HEK293T (cell line): ENCODE measurements around the gene THTPA.

Experiments used
- CTCF ChIA-PET: fragments of 350-600 bp; formaldehyde crosslinking; extraction: SDS; loops from one replicate; lab custom pipeline; 2021; ENCODE audit warnings: antibody characterized with exemption, inconsistent platforms; lab: Yijun Ruan, JAX
- POLR2A ChIA-PET: fragments of 350-600 bp; formaldehyde crosslinking; extraction: SDS; loops from one replicate; lab custom pipeline; 2020; ENCODE audit warnings: antibody characterized with exemption, inconsistent platforms; lab: Yijun Ruan, JAX
- DNase-seq: peaks from one replicate; pipeline ENCODE4 v3.0.0; 2012; ENCODE audit warnings: mixed read lengths; ENCODE audit errors: extremely low spot score
- ARNT ChIP-seq: fragments of 450-650 bp; IDR thresholded peaks from 2 replicates; pipeline ENCODE4 v1.6.1; 2017; ENCODE audit warnings: mild to moderate bottlenecking
- BHLHE40 ChIP-seq: fragments of 450-650 bp; IDR thresholded peaks from 2 replicates; pipeline ENCODE4 v1.6.1; 2016; ENCODE audit warnings: mild to moderate bottlenecking, moderate library complexity, borderline replicate concordance
- CTBP1 ChIP-seq: fragments of 450-650 bp; IDR thresholded peaks from 2 replicates; pipeline ENCODE4 v1.6.1; 2016; ENCODE audit warnings: borderline replicate concordance
- ELF4 ChIP-seq: fragments of 450-650 bp; IDR thresholded peaks from 2 replicates; pipeline ENCODE4 v1.6.1; 2017; ENCODE audit warnings: antibody characterized with exemption
- FOXA1 ChIP-seq: fragments of 450-650 bp; IDR thresholded peaks from 2 replicates; pipeline ENCODE4 v1.6.1; 2016; ENCODE audit warnings: mild to moderate bottlenecking
- FOXK2 ChIP-seq: fragments of 450-650 bp; IDR thresholded peaks from 2 replicates; pipeline ENCODE4 v1.6.1; 2016; ENCODE audit warnings: mild to moderate bottlenecking
- FOXM1 ChIP-seq: fragments of 450-650 bp; IDR thresholded peaks from 2 replicates; pipeline ENCODE4 v1.6.1; 2017; ENCODE audit warnings: mild to moderate bottlenecking, borderline replicate concordance
- HDGF ChIP-seq: fragments of 450-650 bp; IDR thresholded peaks from 2 replicates; pipeline ENCODE4 v1.6.1; 2017; ENCODE audit warnings: antibody characterized with exemption, borderline replicate concordance
- L3MBTL2 ChIP-seq: fragments of 450-650 bp; conservative IDR thresholded peaks from 2 replicates; pipeline ENCODE4 v1.6.1; 2016; ENCODE audit warnings: mild to moderate bottlenecking
- LEF1 ChIP-seq: fragments of 450-650 bp; IDR thresholded peaks from 2 replicates; pipeline ENCODE4 v1.6.1; 2017; ENCODE audit warnings: mild to moderate bottlenecking, borderline replicate concordance
- NFRKB ChIP-seq: fragments of 450-650 bp; IDR thresholded peaks from 2 replicates; pipeline ENCODE4 v1.6.1; 2016; ENCODE audit warnings: mild to moderate bottlenecking, moderate library complexity
- SP1 ChIP-seq: fragments of 450-650 bp; IDR thresholded peaks from 2 replicates; pipeline ENCODE4 v1.6.1; 2017
- SUZ12 ChIP-seq: fragments of 450-650 bp; IDR thresholded peaks from 2 replicates; pipeline ENCODE4 v1.6.1; 2016; ENCODE audit warnings: mild to moderate bottlenecking
- TARDBP ChIP-seq: fragments of 450-650 bp; IDR thresholded peaks from 2 replicates; pipeline ENCODE4 v1.6.1; 2016
- ZNF384 ChIP-seq: fragments of 450-650 bp; IDR thresholded peaks from 2 replicates; pipeline ENCODE4 v1.6.1; 2016
- TF ChIP-seq, protein P1 (sequence below): fragments of 450-650 bp; IDR thresholded peaks from 2 replicates; pipeline ENCODE4 v1.6.1; 2016

The THTPA gene

GRCh38 chr14:23555882-23556699 lies at the start of gene THTPA:
TSS of gene THTPA (plus strand) at chr14:23556271. CDS start at chr14:23556758, 487 bp downstream.
- TF ChIP-seq ELF4 = peak; percentile 71; the same call in 1 of the 2 replicates
- TF ChIP-seq FOXK2 = no peak
- peak; percentile 86 for DNase-seq
- ChIA-PET CTCF (interaction anchor here (0.7 to 1.5 kb wide), 5 partner anchors 18 to 78 kb away, joined by 3 to 4 read pairs (median 3); no protein-coding TSS in a partner anchor), POLR2A (interaction anchor here (0.5 to 2.3 kb wide), 15 partner anchors 8 to 378 kb away, joined by 3 to 10 read pairs (median 3); partner anchors contain the start of genes AP1G2 and PABPN1)

DNA sequence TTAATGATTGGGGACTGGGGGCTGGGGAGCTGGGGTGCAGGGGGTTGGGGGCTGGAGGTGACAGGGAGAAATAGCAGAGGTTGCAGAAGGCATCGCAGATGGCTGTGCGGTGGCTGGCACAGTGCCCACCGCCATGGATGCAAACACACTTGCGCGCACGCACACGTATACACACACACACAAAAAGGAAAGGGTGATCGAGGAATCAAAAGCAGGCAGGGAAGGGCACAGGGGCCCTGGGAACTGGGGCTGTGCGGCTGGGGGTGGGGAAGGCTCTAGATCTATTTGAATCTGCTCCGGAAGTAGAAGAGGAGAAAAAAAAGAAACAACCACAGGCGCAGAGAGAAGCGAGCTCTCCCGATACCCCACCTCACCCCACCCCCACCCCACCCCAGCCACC lies 43.9 kb upstream of the THTPA start:
- no peak for DNase-seq
- ChIA-PET CTCF (no interaction called here), POLR2A (no interaction called here)
- TF ChIP-seq TARDBP = no peak
- no peak for TF ChIP-seq NFRKB
- TF ChIP-seq CTBP1 = no peak
- no peak for TF ChIP-seq BHLHE40
- no peak for TF ChIP-seq ARNT
- TF ChIP-seq SUZ12 = no peak
- TF ChIP-seq FOXA1 = no peak
- TF ChIP-seq, protein P1, sequence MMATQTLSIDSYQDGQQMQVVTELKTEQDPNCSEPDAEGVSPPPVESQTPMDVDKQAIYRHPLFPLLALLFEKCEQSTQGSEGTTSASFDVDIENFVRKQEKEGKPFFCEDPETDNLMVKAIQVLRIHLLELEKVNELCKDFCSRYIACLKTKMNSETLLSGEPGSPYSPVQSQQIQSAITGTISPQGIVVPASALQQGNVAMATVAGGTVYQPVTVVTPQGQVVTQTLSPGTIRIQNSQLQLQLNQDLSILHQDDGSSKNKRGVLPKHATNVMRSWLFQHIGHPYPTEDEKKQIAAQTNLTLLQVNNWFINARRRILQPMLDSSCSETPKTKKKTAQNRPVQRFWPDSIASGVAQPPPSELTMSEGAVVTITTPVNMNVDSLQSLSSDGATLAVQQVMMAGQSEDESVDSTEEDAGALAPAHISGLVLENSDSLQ = no peak
- no peak for TF ChIP-seq FOXM1
- TF ChIP-seq HDGF = no peak
- no peak for TF ChIP-seq SP1

DNA sequence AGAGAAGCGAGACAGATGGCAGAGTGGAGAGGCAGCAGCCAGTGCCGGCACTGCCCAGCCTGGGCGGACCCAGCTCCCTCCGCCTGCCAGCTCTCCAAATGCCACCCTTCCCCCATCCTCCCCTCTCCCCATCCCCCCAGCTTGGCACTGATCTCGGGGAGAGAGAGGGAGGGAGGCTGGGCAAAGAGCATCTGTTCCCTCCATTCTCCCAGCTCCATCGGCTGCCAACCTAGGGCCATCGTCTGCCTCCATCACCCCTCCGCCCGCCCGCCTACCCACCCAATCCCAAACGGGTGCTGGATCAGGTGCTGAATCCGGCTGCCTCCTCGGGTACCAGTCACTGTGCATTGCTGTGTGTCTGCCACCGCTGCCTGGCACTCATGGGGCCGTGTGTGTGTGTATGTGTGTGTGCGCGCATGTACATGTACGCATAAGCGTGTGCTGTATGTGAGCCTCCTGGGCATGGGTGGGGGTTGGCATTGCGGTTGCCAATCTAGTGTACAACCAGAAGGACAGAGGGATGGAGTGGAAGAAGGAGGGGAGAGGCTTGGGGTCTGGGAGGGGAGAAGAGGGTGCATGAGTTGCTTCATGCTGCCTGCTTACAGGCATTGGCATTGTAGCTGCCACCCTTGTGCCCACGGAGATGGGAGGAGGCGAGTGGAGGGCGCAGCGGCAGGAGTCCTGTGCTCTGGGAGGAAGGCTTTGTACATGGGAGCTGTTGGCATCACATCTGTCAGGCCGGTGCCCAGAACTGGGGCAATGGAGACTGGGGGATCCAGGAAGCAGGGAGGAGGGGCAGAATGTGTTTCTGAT lies 42.9 kb upstream of the THTPA start:
- ChIA-PET CTCF (no interaction called here), POLR2A (no interaction called here)
- DNase-seq = no peak
- TF ChIP-seq SUZ12 (no peak), CTBP1 (no peak), NFRKB (no peak), ELF4 (no peak), L3MBTL2 (no peak), TARDBP (no peak)
- TF ChIP-seq, protein P1 = no peak

GRCh38 chr14:23513818-23514643 lies 42.0 kb upstream of the THTPA start:
- DNase-seq = no peak
- TF ChIP-seq L3MBTL2 (no peak), HDGF (no peak), LEF1 (no peak), SP1 (no peak), FOXM1 (no peak), BHLHE40 (no peak), ZNF384 (no peak), NFRKB (no peak), SUZ12 (no peak), CTBP1 (no peak), FOXK2 (no peak), FOXA1 (no peak), ELF4 (no peak), ARNT (no peak), TARDBP (no peak)
- TF ChIP-seq, protein P1 = no peak
- ChIA-PET POLR2A (no interaction called here), CTCF (no interaction called here)

DNA sequence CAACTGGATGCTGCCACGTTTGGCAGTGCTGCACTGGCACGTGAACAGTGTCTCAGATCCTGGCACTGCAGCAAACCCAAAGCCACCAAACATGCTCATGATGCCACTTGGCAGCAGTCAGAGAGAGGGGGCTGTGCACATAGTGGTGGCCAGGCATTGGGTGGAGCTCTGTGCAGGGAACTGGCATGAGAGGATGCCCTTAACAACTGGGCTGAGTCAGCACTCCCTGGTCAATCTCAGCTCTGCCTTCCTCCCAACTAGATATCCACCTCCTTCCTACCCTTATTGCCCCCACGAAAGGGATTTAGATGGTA lies 41.5 kb upstream of the THTPA start:
- DNase-seq = no peak
- POLR2A ChIA-PET = no interaction called here
- TF ChIP-seq ARNT (no peak), ELF4 (no peak), SUZ12 (no peak), CTBP1 (no peak), TARDBP (no peak), ZNF384 (no peak), NFRKB (no peak), FOXA1 (no peak), L3MBTL2 (no peak)
- CTCF ChIA-PET = no interaction called here
